ENCODE results near the gene LRRC46. TPM values are rescaled to one million over a fixed set of nuclear protein-coding genes. Genes with fewer than 3 reads are reported as not detected.

Gene LRRC46
- polyA plus RNA-seq, 1 experiment = 0.67 TPM

DNA sequence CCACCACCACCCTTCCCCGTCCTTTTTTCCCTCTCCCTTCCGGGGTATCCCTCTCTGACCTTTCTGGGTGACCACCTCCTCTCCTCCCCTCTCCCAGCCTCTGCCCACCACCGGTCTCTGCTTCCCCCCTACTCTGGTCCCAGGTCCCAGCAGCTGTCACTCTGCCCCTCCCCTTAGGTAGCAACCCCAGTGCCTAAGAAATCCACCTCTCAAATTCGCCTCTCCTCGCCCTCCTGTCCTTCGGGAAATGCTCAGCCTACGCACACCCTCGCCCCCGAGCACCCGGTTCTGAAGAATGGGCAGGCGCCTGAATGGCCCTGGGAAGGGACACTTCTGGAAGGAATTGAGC lies 20.3 kb downstream of the LRRC46 start:
- CTCF ChIA-PET = interaction anchor here (2.7 to 5.2 kb wide), 2 partner anchors 10 to 38 kb away, joined by 21 to 26 read pairs; partner anchors contain the start of gene SCRN2
- TF ChIP-seq CTCF (IDR thresholded peaks at IDR 0.05; ENCODE audit: low read depth, low read length) = no peak
- Histone ChIP-seq H3K27me3 (ENCODE audit: control insufficient read depth, insufficient read depth, low read length) (peaks cover 80% of the 10 kb centered on the region), H3K9me3 (ENCODE audit: control insufficient read depth, insufficient read depth, low read length) (peaks cover 9% of the 10 kb centered on the region; the same call in 1 of the 2 replicates), H3K27ac (ENCODE audit: low read depth, low read length) (no peak overlapping the region), H3K4me3 (ENCODE audit: low read depth, low read length) (no peak overlapping the region)
- no peak for DNase-seq (ENCODE audit: low read depth, low spot score)
- POLR2A ChIA-PET = no interaction called here

DNA sequence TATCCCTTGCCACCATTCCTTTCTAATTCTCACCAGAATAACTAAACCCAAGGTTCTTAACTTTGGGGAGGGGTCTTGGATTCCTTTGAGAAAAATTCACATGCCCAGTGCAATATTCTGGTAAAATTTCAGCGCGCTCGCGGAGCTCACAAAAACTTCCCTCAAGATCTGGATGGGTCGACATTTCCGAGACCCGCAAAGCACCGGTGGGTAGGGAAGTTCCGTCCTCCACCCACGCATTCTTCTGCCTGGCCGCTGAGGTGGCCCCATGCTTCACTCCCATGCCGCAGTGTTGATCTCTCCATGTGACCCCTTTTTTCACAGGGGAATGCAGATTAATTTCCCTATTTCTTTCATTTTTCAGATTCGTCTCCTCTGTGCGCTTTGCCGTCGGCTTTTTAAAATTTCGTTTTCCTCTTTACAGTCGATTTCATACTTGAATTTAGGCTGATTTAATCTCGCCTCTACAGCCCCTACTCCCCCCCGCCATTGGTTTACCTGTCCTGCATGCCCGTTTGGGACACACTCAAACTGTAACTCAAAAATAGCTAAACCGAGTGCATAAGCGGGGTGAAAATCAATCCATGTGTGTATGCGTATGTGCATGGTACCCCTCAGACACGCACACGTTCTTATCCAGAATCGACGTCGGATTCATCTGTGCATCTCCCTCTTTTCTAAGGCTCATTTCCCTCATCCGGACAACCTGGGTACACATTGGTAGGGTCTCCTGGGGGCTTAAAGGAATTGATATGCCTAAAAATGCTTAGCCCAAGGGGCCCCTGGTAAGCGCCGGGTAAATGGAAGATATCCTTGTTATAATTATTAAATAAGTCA lies 20.9 kb downstream of the LRRC46 start:
- Histone ChIP-seq H3K27ac (ENCODE audit: low read depth, low read length) (no peak overlapping the region), H3K4me3 (ENCODE audit: low read depth, low read length) (no peak overlapping the region), H3K27me3 (ENCODE audit: control insufficient read depth, insufficient read depth, low read length) (peaks cover 77% of the 10 kb centered on the region), H3K9me3 (ENCODE audit: control insufficient read depth, insufficient read depth, low read length) (peaks cover 9% of the 10 kb centered on the region; the same call in 1 of the 2 replicates)
- DNase-seq (ENCODE audit: low read depth, low spot score) = no peak
- no peak for TF ChIP-seq CTCF (IDR thresholded peaks at IDR 0.05; ENCODE audit: low read depth, low read length)
- CTCF ChIA-PET = interaction anchor here (2.7 to 5.2 kb wide), 2 partner anchors 11 to 38 kb away, joined by 21 to 26 read pairs; partner anchors contain the start of gene SCRN2
- POLR2A ChIA-PET = interaction anchor here (0.6 kb wide), 1 partner anchor 39 kb away, joined by 4 read pairs; no protein-coding TSS in a partner anchor

DNA sequence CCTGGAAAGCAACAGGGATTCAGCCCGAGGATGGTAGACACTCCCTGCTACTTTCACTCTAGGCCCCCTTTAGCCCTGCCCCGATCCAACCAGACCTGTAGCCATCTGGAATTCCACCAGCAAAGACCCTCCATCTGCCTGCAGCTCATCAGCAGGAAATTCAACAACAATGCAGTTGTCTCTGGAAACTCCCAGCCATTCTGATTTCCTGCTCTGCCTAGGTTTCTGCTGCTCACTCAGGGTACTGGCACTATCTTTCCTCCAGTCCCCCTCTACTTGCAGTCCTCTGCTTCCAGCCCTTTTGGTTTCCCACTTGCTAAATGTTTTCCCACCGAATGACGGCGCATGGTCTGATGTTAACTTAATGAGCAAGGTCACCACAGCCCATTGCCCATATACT lies 22.1 kb downstream of the LRRC46 start:
- Histone ChIP-seq H3K27me3 (ENCODE audit: control insufficient read depth, insufficient read depth, low read length) (peaks cover 67% of the 10 kb centered on the region), H3K4me3 (ENCODE audit: low read depth, low read length) (no peak overlapping the region), H3K9me3 (ENCODE audit: control insufficient read depth, insufficient read depth, low read length) (no peaks in the 10 kb centered on the region), H3K27ac (ENCODE audit: low read depth, low read length) (no peak overlapping the region)
- POLR2A ChIA-PET = no interaction called here
- CTCF ChIA-PET = no interaction called here
- no peak for DNase-seq (ENCODE audit: low read depth, low spot score)
- no peak for TF ChIP-seq CTCF (IDR thresholded peaks at IDR 0.05; ENCODE audit: low read depth, low read length)

- Histone ChIP-seq H3K9me3 (ENCODE audit: control insufficient read depth, insufficient read depth, low read length) (no peaks in the 10 kb centered on the region), H3K27ac (ENCODE audit: low read depth, low read length) (no peak overlapping the region), H3K27me3 (ENCODE audit: control insufficient read depth, insufficient read depth, low read length) (peaks cover 58% of the 10 kb centered on the region), H3K4me3 (ENCODE audit: low read depth, low read length) (no peak overlapping the region)
- no peak for TF ChIP-seq CTCF (IDR thresholded peaks at IDR 0.05; ENCODE audit: low read depth, low read length)
- ChIA-PET CTCF (interaction anchor here (1.6 kb wide), 2 partner anchors 14 to 34 kb away, joined by 4 to 7 read pairs; partner anchors contain the start of gene SCRN2), POLR2A (no interaction called here)
- DNase-seq (ENCODE audit: low read depth, low spot score) = no peak
These were observed 24.3 kb downstream of the LRRC46 start for GRCh38 chr17:47855737-47856136.

DNA sequence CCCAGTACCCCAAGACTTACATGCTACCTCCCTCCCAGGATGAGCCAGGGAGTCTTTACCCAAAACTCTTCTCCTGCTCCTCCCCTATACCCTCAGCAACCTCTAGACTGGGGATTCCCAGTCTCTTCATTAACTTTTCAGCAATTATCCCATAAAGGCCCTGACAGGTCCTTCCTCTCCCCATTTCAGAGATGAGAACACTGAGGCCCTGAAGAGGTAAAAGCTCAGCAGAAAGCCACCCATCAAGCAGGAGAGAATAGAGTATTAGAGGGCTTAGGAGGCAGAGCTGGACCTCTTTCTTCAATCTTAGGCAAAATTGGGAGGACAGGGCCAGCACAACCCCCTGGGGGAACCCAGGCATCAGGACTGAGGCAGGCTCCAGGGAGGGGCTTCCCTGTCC lies 25.4 kb downstream of the LRRC46 start:
- ChIA-PET CTCF (interaction anchor here (1.3 kb wide), 1 partner anchor 12 kb away, joined by 3 read pairs; no protein-coding TSS in a partner anchor), POLR2A (interaction anchor here (0.8 kb wide), 1 partner anchor 38 kb away, joined by 4 read pairs; no protein-coding TSS in a partner anchor)
- Histone ChIP-seq H3K4me3 (ENCODE audit: low read depth, low read length) (no peak overlapping the region), H3K9me3 (ENCODE audit: control insufficient read depth, insufficient read depth, low read length) (no peaks in the 10 kb centered on the region), H3K27ac (ENCODE audit: low read depth, low read length) (no peak overlapping the region), H3K27me3 (ENCODE audit: control insufficient read depth, insufficient read depth, low read length) (peaks cover 51% of the 10 kb centered on the region)
- no peak for DNase-seq (ENCODE audit: low read depth, low spot score)
- TF ChIP-seq CTCF (IDR thresholded peaks at IDR 0.05; ENCODE audit: low read depth, low read length) = no peak

All from AG04450 (cell line).